Central memory CD4-positive, alpha-beta T cell (primary cell): Measurements from ENCODE around the gene SNU13.
"Not testable (repeated sequence)": the region's sequence is repeated elsewhere in the genome, so short reads cannot be mapped to it uniquely, and the experiment has no call there.

Experiments
- DNase-seq: peaks from one replicate; pipeline ENCODE4 v3.0.0; 2022
- total RNA-seq, 3 experiments: gene quantifications; one replicate each; lab custom pipeline; 2026; lab: John Stamatoyannopoulos, UW

SNU13 gene
- 83.7 to 203 (median 91.0) reads per million in 3 experiments for total RNA-seq

DNA sequence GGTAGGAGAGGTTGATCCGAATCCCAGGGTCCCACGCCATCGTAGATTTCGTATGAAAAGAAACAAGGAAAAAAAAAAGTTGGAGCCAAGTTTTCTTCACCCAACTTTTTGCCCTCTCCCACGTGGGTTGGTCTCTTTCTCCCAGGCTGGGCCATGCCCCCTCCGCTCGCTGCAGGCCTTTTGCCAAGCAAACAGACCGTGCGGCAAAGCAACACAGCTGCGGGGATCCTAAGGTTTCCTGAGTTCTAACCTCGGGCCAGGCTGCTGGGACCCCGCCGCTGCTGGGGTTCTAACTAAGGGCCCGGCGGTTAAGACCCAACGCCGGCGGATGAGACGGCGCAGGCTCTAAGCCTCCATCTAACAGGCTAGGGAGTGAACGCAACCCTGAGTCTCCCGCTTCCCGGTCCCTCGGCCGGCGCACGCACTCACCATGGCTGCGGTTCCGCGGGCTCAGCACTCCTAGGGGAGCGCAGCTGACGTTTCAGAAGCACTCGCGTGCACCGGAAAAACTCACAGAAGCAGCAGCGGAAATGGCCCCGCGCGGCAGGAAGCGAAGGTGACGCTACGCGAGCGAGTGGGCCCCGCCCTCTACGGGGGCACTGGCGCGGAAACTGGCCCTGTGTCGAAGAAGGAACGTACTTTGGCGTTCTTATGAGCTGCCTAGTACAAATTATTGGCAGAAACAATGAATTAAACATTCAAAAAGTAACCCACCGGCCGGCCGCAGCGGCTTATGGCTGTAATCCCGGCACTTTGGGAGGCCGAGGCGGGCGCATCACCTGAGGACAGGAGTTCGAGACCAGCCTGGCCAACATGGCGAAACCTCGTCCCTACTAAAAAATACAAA lies at the start of gene SNU13:
TSS of gene SNU13 (minus strand) at position 503 of the 847 bp plus-strand sequence. CDS start at position 432, 71 bp downstream.
- peak; percentile 93 for DNase-seq

- DNase-seq: not testable (repeated sequence)
Observed at GRCh38 chr22:41733241-41733640, 44.6 kb upstream of the SNU13 start.

DNA sequence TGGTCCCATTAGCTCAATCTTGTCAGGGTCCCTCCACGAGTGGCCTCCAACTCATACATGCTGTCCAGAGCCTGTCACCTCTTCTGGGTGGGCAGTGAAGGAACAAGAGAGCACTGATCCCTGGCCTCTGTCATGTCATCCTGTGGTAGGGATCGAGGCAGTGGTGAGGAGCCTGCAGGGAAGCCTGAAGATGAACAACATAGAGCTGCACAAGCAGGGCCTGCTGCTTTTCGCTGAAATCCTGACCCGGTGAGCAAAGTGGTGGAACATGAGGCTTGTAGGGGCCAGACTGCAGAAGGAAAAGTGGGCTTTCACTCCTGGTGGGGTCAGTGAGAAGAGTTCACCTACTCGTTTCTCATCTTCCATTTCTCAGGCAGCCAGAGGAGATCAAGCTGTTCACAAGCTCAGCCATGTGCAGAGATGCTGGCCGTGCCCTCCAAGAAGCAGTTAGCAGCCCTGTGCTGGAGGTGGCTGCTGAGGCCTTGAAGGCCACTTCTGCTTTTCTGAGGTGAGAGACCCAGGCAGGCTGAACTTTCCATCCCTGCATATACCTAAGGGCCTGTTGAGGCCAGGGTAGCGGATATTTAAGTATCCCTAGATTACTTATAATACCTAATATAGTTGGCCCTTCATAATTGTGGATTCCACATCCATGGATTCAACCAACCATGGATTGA lies 43.6 kb upstream of the SNU13 start:
- no peak for DNase-seq

GRCh38 chr22:41731609-41732008 lies 42.9 kb upstream of the SNU13 start:
- DNase-seq: no peak

GRCh38 chr22:41725510-41726110 lies 36.9 kb upstream of the SNU13 start:
- no peak for DNase-seq

- DNase-seq: no peak
Observed at GRCh38 chr22:41722496-41722895, 33.8 kb upstream of the SNU13 start.

DNA sequence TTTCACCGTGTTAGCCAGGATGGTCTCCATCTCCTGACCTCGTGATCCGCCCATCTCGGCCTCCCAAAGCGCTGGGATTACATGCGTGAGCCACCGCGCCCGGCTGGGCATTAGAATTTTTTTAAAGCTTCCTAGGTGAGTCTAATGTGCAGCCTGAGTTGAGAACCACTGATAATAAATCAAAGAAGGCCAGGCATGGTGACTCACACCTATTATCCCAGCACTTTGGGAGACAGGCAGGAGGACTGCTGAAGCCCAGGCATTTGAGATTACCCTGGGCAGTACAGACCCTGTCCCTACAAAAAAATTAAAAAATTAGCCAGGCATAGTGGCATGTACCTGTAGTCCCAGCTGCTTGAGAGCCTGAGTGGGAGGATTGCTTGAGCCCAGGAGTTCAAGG lies 24.3 kb upstream of the SNU13 start:
- no peak for DNase-seq

GRCh38 chr22:41709341-41709740 lies 20.7 kb upstream of the SNU13 start:
- DNase-seq: no peak

DNA sequence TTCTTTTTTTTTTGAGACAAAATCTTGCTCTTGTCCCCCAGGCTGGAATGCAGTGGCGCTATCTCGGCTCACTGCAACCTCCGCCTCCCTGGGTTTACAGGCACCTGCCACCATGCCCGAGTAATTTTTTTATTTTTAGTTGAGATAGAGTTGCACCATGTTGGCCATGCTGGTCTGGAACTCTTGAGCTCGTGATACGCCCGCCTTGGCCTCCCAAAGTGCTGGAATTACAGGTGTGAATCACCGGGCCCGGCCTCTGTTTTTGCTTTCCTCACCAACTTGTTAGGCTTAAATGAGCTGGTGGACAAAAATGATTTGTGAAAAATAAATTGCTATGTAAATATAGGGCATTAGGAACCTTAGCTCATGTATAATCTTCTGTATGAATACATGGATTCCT lies 14.1 kb upstream of the SNU13 start:
- no peak for DNase-seq

GRCh38 chr22:41700108-41700364 lies 11.4 kb upstream of the SNU13 start:
- no peak for DNase-seq

DNA sequence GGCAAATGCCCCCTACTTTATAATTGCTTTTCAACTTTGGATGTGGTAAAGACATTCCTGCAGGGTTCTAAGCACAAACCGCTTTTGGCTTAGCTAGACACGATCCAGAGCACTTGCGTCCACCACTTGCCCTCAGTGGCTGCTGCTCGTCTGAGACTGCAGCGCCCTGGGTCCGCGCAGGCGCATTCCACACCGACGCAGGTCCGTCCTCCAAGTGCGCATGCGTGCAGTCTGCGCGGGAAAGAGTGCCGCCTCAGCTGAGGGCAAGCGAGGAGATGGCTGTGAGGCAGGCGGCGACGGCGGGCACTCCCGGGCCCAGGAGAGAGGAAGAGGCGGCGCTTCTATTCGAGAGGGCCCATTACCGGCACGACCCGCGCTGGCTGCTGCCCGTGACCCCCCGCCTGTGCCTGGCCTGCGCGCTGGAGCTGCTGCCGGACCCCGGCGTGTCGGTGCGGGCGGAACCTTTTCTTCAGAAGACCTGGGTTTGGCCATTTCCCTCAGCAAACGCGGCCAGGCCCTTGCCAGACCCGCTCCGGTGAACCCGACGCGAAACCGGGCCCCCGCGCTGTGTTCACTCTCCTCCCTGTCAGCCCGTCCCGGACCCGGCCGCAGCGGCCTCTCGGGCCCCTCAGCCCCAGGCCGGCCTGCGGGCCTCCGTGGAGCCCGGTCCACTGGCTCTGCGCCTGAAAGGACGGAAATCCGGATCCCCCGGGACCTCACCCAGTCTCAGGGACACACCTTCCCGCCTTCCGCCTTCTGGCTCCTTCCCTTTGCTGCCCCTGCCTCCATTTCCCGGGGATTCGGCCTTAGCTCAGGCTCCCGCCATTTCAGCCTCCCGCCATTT lies 10.8 kb upstream of the SNU13 start, which contains the start of gene MEI1:
TSS of gene MEI1 (plus strand) at position 240 of the 844 bp plus-strand sequence. CDS start at position 276, 36 bp downstream.
- DNase-seq: peak; percentile 87

GRCh38 chr22:41697126-41697775 lies 8.6 kb upstream of the SNU13 start:
- peak; percentile 79 for DNase-seq

DNA sequence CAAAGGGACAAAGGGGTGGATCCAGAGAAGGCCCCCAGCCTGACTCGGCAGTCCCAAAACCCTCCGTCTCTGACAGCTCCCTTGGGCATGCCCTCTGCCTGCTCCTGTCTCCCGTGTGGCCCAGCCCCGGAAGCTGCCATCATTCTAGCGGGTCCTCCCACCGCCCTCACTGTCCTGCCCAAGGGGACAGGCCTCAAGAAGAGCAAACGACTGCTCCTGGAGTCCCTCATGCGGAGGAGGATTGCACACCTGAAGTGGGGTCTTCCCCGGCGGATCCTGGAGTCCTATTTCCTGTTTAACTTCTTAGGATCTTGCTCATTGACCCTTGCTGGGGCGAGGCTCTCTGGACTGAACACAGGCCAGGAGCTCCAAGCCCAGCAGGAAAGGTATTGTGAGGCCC lies 8.0 kb upstream of the SNU13 start:
- DNase-seq: no peak

- no peak for DNase-seq
Observed at GRCh38 chr22:41695211-41695610, 6.5 kb upstream of the SNU13 start.

GRCh38 chr22:41690476-41690875 lies 1.8 kb upstream of the SNU13 start:
- DNase-seq: no peak

DNA sequence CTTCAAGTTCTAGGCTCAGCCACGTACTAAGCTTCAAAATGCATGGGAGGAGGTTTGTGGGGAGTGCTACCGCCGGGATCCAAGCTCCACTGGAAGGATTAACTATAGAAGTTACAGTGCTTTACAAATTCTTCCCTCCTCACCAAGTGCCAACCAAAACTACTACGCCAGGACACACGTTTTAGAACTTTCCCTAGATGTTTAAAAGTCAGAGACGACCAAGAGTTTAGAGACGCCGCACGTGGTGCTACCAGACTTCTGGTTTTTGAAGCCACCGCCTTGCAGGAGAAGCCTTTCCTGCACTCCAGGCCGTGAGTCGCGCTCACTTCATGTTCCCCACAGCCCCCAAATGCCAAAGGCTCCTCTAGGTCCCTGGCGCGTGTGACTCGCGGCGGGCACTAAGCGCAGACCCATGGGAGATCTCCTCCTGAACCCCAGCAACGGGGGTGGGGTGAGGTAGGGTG lies 734 bp downstream of the SNU13 start:
- DNase-seq: peak; percentile 16

DNA sequence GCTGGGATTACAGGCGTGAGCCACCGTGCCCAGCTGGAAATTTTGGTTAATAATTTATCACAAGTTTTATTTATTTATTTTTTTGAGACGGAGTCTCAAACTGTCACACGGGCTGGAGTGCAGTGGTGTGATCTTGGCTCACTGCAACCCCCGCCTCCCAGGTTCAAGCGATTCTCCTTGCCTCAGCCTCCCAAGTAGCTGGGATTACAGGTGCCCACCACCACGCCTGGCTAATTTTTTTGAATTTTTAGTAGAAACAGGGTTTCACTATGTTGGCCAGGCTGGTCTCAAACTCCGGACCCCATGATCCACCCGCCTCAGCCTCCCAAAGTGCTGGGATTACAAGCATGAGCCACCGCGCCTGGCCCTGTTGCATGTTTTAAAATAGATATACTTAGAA lies 1.8 kb downstream of the SNU13 start:
- not testable (repeated sequence) for DNase-seq

DNA sequence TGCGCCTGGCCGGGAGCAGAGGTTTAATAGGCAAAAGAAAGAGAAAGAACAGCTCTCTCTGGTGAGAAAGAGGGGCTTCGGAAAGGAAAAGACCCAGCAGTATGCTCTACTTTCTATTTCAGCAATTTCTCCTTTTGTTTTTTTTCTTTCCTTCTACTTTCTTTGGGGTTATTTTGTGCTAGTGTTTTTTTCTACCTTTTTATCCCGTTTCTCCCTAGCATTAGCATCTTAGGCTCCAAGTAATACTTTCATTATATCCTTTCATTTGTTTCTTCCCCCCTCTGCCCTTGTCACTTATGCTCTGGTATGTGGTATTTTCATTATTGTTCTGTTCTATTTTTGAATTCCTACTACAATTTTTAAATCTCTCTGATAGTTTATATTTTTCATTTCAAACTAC lies 4.5 kb downstream of the SNU13 start:
- DNase-seq: no peak

DNA sequence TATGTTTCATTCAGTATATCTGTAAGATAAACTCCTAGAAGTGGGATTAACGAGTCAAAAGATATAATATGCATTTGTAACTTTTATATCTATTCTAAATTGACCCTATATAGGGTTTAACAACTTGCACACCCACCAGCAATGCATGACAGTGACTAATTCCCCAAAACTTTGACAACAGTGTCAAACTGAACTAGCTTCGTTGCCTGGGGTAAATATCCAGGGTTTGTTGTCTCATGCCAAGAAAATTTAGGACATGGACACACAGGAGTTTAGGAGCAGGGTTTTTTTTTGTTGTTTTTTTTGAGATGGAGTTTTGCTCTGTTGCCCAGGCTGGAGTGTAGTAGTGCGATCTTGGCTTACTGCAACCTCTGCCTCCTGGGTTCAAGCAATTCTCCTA lies 5.1 kb downstream of the SNU13 start:
- no peak for DNase-seq

- DNase-seq: no peak
Observed at GRCh38 chr22:41683052-41683451, 5.6 kb downstream of the SNU13 start.

DNA sequence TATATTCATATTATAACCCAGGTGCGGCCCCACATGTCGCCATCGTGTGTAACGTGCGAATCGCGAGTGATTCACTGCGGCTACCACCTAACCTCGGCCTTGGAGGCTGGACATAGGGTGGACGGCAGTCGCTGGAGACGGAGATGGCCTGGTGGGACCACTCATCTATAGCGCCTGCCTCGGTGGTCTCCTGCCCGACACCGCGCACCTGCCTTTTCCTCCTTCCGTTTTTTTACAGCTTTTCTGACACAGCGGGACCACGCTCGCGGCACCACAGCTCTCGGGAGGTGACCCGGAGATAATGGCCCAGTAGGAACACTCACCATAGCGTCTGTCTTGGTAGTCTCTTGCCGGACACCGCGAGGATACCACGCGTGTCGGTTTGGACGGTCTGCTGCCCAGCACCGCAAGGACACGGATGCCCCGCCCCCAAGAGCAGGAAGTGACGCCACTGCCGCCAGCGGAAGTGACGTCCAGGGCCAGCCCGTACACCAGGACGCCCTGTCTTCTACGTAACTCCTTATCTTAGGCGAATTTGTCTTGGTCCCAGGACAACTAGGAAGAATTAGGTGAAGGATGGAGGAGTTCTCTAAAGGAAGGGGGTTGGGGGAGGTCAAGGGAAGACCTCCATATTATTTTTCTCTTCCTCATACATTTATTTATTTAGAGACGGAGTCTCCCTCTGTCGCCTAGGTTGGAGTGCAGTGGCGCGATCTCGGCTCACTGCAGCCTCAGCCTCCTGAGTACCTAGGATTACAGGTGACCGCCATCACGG lies 6.4 kb downstream of the SNU13 start:
- peak; percentile 81 for DNase-seq
